DOHH2 (cell line): ENCODE measurements around the gene CNTN4.

Experiments used
- H3F3A ChIP-seq: fragments of 200-600 bp; sonication (generic), shearing (Covaris generic); 2 replicates; pipeline ENCODE4 v1.6.0; 2016; ENCODE audit warnings: antibody characterized with exemption, mild to moderate bottlenecking; ENCODE audit not compliant: control insufficient read depth, insufficient read depth
- H3K27ac ChIP-seq: fragments of 200-600 bp; sonication (generic); 2 replicates; pipeline ENCODE4 v1.5.1; 2014; ENCODE audit warnings: low read depth, mild to moderate bottlenecking, low read length, moderate library complexity
- H3K27me3 ChIP-seq: fragments of 200-600 bp; sonication (generic); 2 replicates; pipeline ENCODE4 v1.6.1; 2014; ENCODE audit warnings: mild to moderate bottlenecking, low read length, mixed read lengths; ENCODE audit not compliant: control insufficient read depth
- H3K36me3 ChIP-seq: fragments of 200-600 bp; sonication (generic); 2 replicates; pipeline ENCODE4 v1.6.1; 2014; ENCODE audit warnings: mild to moderate bottlenecking, low read length, moderate library complexity, mixed read lengths; ENCODE audit not compliant: control insufficient read depth
- H3K4me1 ChIP-seq: fragments of 200-600 bp; sonication (generic); 2 replicates; pipeline ENCODE4 v1.6.1; 2014; ENCODE audit warnings: mild to moderate bottlenecking, low read length, mixed read lengths; ENCODE audit not compliant: control insufficient read depth
- H3K4me2 ChIP-seq: fragments of 200-600 bp; sonication (generic); 2 replicates; pipeline ENCODE4 v1.6.0; 2014; ENCODE audit warnings: mild to moderate bottlenecking, low read length, moderate library complexity
- H3K4me3 ChIP-seq: fragments of 200-600 bp; sonication (generic); 2 replicates; pipeline ENCODE4 v1.5.1; 2014; ENCODE audit warnings: mild to moderate bottlenecking, low read length, mixed read lengths
- H3K79me2 ChIP-seq: fragments of 200-600 bp; sonication (generic); 2 replicates; pipeline ENCODE4 v1.6.1; 2014; ENCODE audit warnings: mild to moderate bottlenecking, low read length, mixed read lengths; ENCODE audit not compliant: control insufficient read depth
- H3K9me2 ChIP-seq: fragments of 200-600 bp; sonication (generic); replicated peaks from 2 replicates; pipeline ENCODE4 v1.6.1; 2014; ENCODE audit warnings: mild to moderate bottlenecking, low read length, mixed read lengths; ENCODE audit not compliant: control insufficient read depth
- H3K9me3 ChIP-seq: fragments of 200-600 bp; sonication (generic); 2 replicates; pipeline ENCODE4 v1.6.1; 2014; ENCODE audit warnings: antibody characterized with exemption, low read length, mixed read lengths; ENCODE audit not compliant: control insufficient read depth, insufficient read depth
- H4K20me1 ChIP-seq: fragments of 200-600 bp; sonication (generic); 2 replicates; pipeline ENCODE4 v1.6.0; 2014; ENCODE audit warnings: low read depth, mild to moderate bottlenecking, antibody characterized with exemption, low read length, moderate library complexity; ENCODE audit not compliant: control insufficient read depth, insufficient read depth
- EZH2phosphoT487 ChIP-seq: fragments of 200-600 bp; sonication (generic); IDR thresholded peaks from 2 replicates; pipeline ENCODE4 v1.6.1; 2017; ENCODE audit warnings: borderline replicate concordance, mild to moderate bottlenecking, antibody characterized with exemption, low read length, moderate library complexity, mixed read lengths
- TF ChIP-seq, protein P1 (sequence below): fragments of 200-600 bp; sonication (generic); IDR thresholded peaks from one replicate; pipeline ENCODE4 v1.5.1; 2014; ENCODE audit warnings: antibody characterized with exemption, mild to moderate bottlenecking, low read depth, low read length; ENCODE audit not compliant: poor library complexity, severe bottlenecking

Gene CNTN4

GRCh38 chr3:2589336-2589969 lies 490.8 kb downstream of the CNTN4 start:
- Histone ChIP-seq H3K4me1 (no peaks in the 10 kb centered on the region), H3K4me3 (no peak overlapping the region), H3K27ac (no peak overlapping the region), H3K4me2 (no peak overlapping the region), H3K79me2 (no peaks in the 10 kb centered on the region), H3K27me3 (no peaks in the 10 kb centered on the region), H4K20me1 (no peaks in the 10 kb centered on the region), H3F3A (no peaks in the 10 kb centered on the region), H3K36me3 (no peaks in the 10 kb centered on the region), H3K9me3 (no peaks in the 10 kb centered on the region), H3K9me2 (no peaks in the 10 kb centered on the region)
- TF ChIP-seq, protein P1, sequence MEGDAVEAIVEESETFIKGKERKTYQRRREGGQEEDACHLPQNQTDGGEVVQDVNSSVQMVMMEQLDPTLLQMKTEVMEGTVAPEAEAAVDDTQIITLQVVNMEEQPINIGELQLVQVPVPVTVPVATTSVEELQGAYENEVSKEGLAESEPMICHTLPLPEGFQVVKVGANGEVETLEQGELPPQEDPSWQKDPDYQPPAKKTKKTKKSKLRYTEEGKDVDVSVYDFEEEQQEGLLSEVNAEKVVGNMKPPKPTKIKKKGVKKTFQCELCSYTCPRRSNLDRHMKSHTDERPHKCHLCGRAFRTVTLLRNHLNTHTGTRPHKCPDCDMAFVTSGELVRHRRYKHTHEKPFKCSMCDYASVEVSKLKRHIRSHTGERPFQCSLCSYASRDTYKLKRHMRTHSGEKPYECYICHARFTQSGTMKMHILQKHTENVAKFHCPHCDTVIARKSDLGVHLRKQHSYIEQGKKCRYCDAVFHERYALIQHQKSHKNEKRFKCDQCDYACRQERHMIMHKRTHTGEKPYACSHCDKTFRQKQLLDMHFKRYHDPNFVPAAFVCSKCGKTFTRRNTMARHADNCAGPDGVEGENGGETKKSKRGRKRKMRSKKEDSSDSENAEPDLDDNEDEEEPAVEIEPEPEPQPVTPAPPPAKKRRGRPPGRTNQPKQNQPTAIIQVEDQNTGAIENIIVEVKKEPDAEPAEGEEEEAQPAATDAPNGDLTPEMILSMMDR = no peak
- no peak for TF ChIP-seq EZH2phosphoT487

- no peaks in the 10 kb centered on the region for H3K4me1 ChIP-seq
- H3K79me2 ChIP-seq = no peaks in the 10 kb centered on the region
- H3K9me2 ChIP-seq = no peaks in the 10 kb centered on the region
- H3K4me2 ChIP-seq = no peak overlapping the region
- H4K20me1 ChIP-seq = no peaks in the 10 kb centered on the region
- no peaks in the 10 kb centered on the region for H3K9me3 ChIP-seq
- H3K27ac ChIP-seq = no peak overlapping the region
- no peaks in the 10 kb centered on the region for H3K27me3 ChIP-seq
- TF ChIP-seq, protein P1 = no peak
- TF ChIP-seq EZH2phosphoT487 = no peak
- no peak overlapping the region for H3K4me3 ChIP-seq
- no peaks in the 10 kb centered on the region for H3K36me3 ChIP-seq
- H3F3A ChIP-seq = no peaks in the 10 kb centered on the region
Observed at GRCh38 chr3:2595486-2595885, 496.8 kb downstream of the CNTN4 start.

DNA sequence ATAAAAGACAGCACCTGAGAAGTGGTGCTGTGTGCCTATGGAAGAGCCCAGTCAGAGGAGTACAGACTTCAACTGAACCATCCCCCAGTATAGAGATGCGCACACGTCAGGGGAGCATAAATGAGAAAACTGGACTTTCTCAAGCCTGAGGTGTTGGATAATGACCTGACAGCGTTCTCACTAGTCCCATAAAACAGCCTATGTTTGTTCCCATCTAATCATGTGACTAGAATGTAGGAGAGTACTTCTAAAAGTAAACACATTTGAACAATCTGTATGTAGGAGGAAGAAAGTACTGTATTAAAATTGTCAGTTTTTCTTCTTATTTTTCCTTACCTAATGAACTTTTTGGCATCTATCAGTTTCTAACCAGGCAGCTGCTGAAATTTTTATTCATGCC lies 498.9 kb downstream of the CNTN4 start:
- Histone ChIP-seq H3K4me1 (no peaks in the 10 kb centered on the region), H3K27ac (no peak overlapping the region), H3K4me3 (no peak overlapping the region), H3K9me2 (no peaks in the 10 kb centered on the region), H3K27me3 (no peaks in the 10 kb centered on the region), H3K4me2 (no peak overlapping the region), H3K79me2 (no peaks in the 10 kb centered on the region), H4K20me1 (no peaks in the 10 kb centered on the region), H3K36me3 (no peaks in the 10 kb centered on the region), H3F3A (no peaks in the 10 kb centered on the region), H3K9me3 (no peaks in the 10 kb centered on the region)
- TF ChIP-seq EZH2phosphoT487 = no peak
- TF ChIP-seq, protein P1 = no peak
